Vagina (tissue), 2 donors: ENCODE results near the gene ACTN3. TPM values are rescaled to one million over a fixed set of nuclear protein-coding genes. Genes with fewer than 3 reads are reported as not detected.

ENCODE experiments used
- DNase-seq, 2 donors: peaks; one replicate each; pipeline ENCODE4 v3.0.0-alpha.2; 2017; ENCODE audit errors: extremely low spot score in 2 of 2
- H3K27ac ChIP-seq: fragments of 200-600 bp; sonication (generic); one replicate; pipeline ENCODE4 v1.5.1; 2019
- H3K27me3 ChIP-seq: fragments of 200-600 bp; sonication (generic); one replicate; pipeline ENCODE4 v1.5.1; 2019
- H3K36me3 ChIP-seq, 2 donors: fragments of 200-600 bp; sonication (generic); one replicate each; pipeline ENCODE4 v1.5.1; 2017 to 2019
- H3K4me1 ChIP-seq: fragments of 200-600 bp; sonication (generic); one replicate; pipeline ENCODE4 v1.5.1; 2019
- H3K4me3 ChIP-seq, 2 donors: fragments of 200-600 bp; sonication (generic); 1 replicate in 1 of 2; 2 replicates in 1 of 2; pipeline ENCODE4 v1.5.1; 2016 to 2019
- H3K9me3 ChIP-seq: fragments of 200-600 bp; sonication (generic); one replicate; pipeline ENCODE4 v1.5.1; 2019
- POLR2A ChIP-seq, 2 donors: fragments of 450-650 bp; IDR thresholded peaks; one replicate each; pipeline ENCODE4 v1.6.1; 2017; ENCODE audit warnings: antibody characterized with exemption in 2 of 2, mild to moderate bottlenecking in 2 of 2, moderate library complexity in 2 of 2
- POLR2AphosphoS5 ChIP-seq, 2 donors: sonication (generic); formaldehyde crosslinking; IDR thresholded peaks; one replicate each; pipeline ENCODE4 v1.9.0; 2017; ENCODE audit warnings: antibody characterized with exemption in 2 of 2, mild to moderate bottlenecking in 2 of 2, low read depth in 1 of 2; ENCODE audit not compliant: insufficient read depth in 1 of 2
- intact Hi-C: fragments of 100-400 bp; cut with DNase I; formaldehyde crosslinking; loops from one replicate; pipeline ENCODE4 v1.15.1; 2023
- total RNA-seq: library from RNA; depleted of rRNA; stranded (reverse); fragments of >200 nt; gene quantifications from one replicate; pipeline ENCODE4 v1.2.3, GENCODE V29; 2016
- TF ChIP-seq, protein P1 (sequence below), 3 experiments: fragments of 450-650 bp in 2 of 3; fragments of 200-600 bp in 1 of 3; sonication (generic) in 1 of 3; IDR thresholded peaks; one replicate each; pipeline ENCODE4 v1.5.1; 2017 to 2019; ENCODE audit warnings: antibody characterized with exemption in 3 of 3, mild to moderate bottlenecking in 2 of 3, moderate library complexity in 2 of 3

ACTN3 gene
- not detected for total RNA-seq

DNA sequence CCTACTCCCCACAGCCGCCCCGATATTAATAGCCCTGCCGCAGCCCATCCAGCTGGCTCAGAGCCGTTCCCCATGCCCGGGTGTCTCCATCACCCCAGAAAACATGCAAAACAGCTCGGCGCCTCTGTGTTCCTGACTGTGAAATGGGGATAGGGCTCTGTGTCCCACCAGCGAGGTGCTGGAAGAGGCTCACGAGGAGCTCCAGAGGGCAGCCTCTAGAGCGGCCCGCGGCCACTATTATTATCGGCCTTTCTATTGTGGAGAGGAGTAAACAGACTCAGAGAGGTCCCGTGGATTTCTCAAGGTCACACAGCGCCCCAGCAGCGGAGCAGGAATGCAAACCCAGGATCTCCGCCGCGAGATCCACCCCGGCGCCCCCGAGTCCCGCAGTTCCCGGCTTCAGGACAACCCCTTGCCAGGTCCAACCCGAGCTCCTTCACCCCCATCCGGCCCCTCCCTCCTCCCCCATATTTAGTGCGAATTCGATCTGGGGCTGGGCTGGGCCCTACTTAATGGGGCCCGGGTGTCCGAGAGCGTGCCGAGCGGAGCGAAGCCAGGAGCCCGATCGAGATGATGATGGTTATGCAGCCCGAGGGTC is at the start of gene ACTN3:
TSS of gene ACTN3 (plus strand) at position 536 of the 598 bp plus-strand sequence. CDS start at position 571, 35 bp downstream.
- intact Hi-C loops = no loop called here
- Histone ChIP-seq H3K27ac (peak within 1 kb of the TSS; percentile 57), H3K36me3 (peaks cover 0 to 5% of the 10 kb centered on the region in 2 donors), H3K4me1 (peaks cover 42% of the 10 kb centered on the region), H3K9me3 (no peaks in the 10 kb centered on the region), H3K4me3 (peak within 1 kb of the TSS; percentile 80 to 88), H3K27me3 (no peaks in the 10 kb centered on the region)
- no peak for DNase-seq
- TF ChIP-seq, protein P1, sequence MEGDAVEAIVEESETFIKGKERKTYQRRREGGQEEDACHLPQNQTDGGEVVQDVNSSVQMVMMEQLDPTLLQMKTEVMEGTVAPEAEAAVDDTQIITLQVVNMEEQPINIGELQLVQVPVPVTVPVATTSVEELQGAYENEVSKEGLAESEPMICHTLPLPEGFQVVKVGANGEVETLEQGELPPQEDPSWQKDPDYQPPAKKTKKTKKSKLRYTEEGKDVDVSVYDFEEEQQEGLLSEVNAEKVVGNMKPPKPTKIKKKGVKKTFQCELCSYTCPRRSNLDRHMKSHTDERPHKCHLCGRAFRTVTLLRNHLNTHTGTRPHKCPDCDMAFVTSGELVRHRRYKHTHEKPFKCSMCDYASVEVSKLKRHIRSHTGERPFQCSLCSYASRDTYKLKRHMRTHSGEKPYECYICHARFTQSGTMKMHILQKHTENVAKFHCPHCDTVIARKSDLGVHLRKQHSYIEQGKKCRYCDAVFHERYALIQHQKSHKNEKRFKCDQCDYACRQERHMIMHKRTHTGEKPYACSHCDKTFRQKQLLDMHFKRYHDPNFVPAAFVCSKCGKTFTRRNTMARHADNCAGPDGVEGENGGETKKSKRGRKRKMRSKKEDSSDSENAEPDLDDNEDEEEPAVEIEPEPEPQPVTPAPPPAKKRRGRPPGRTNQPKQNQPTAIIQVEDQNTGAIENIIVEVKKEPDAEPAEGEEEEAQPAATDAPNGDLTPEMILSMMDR (IDR thresholded peaks at IDR 0.05) = no peak
- TF ChIP-seq POLR2AphosphoS5 (IDR thresholded peaks at IDR 0.05; ENCODE audit: insufficient read depth in 1 of 2, low read depth in 1 of 2) = peak in 1 of 2 donors; percentile 10

DNA sequence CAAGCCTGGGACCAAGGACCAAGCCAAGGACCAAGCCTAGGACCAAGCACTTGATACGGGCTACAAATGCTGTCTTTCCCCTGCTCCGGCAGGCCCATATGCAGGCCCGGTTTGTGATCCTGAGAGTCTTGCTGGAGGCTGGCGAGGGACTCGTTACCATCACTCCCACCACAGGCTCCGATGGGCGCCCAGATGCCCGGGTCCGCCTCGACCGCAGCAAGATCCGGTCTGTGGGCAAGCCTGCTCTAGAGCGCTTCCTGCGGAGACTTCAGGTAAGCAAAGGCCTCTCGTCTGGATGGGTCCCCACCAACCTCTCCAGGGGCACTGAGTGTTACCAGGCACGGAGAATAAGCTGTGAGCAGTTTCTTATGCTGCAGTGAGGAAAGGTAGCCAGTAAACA is 49.5 kb upstream of the ACTN3 start:
- TF ChIP-seq POLR2AphosphoS5 (IDR thresholded peaks at IDR 0.05; ENCODE audit: insufficient read depth in 1 of 2, low read depth in 1 of 2) = no peak
- no peak for TF ChIP-seq POLR2A (IDR thresholded peaks at IDR 0.05)
- H3K36me3 ChIP-seq = peaks cover 0 to 34% of the 10 kb centered on the region in 2 donors
- no peak overlapping the region for H3K4me3 ChIP-seq
- H3K27me3 ChIP-seq = no peaks in the 10 kb centered on the region
- no peaks in the 10 kb centered on the region for H3K4me1 ChIP-seq
- intact Hi-C loops = no loop called here
- no peak for DNase-seq
- no peaks in the 10 kb centered on the region for H3K9me3 ChIP-seq
- no peak overlapping the region for H3K27ac ChIP-seq

DNA sequence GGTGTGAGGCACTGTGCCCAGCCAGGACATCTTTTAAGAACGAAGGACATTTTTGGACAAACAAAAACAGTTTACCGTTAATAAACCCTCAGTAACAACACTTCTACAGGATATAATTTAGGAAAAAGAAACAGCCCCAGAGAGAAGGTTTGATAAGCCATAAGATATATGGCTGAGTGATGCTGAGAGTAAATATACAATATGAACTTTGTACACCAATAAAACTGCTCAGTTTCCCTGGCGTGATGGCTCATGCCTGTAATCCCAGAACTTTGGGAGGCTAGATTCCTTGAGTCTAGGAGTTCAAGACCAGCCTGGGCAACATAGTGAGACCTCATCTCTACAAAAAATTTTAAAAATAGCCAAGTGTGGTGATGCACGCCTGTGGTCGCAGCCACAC is 48.2 kb upstream of the ACTN3 start:
- TF ChIP-seq POLR2AphosphoS5 (IDR thresholded peaks at IDR 0.05; ENCODE audit: insufficient read depth in 1 of 2, low read depth in 1 of 2) = no peak
- no peak for TF ChIP-seq POLR2A (IDR thresholded peaks at IDR 0.05)
- TF ChIP-seq, protein P1 (IDR thresholded peaks at IDR 0.05) = no peak
- Histone ChIP-seq H3K4me3 (no peak overlapping the region), H3K27me3 (no peaks in the 10 kb centered on the region), H3K9me3 (no peaks in the 10 kb centered on the region), H3K36me3 (peaks cover 0 to 25% of the 10 kb centered on the region in 2 donors), H3K4me1 (no peaks in the 10 kb centered on the region), H3K27ac (no peak overlapping the region)
- intact Hi-C loops = no loop called here
- no peak for DNase-seq

DNA sequence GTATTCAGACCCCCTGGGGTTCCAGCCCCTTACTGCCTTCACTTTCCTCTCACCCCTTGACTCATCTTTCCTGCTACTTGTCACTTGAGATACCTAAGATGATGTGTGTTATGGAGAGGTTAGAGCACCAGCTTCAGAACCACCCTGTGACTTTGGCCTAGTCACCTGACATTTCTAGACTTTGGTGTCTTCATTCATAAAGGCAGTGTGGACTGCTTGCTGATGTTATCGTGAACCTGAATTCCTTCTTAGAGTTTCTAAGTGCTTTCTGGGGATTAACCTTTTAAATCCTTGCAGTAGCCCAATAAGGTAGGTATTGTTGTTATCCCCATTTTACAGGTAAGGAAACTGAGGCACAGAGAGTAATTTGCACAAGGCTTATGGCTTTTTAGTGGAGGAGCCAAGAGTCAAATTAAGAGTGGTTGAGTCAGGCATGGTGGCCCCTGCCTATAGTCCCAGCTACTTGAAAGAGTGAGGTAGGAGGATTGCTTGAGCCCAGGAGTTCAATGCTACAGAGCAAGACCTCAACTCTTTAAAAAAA is 41.4 kb upstream of the ACTN3 start:
- DNase-seq = no peak
- H3K4me1 ChIP-seq = no peaks in the 10 kb centered on the region
- H3K4me3 ChIP-seq = no peak overlapping the region
- H3K36me3 ChIP-seq = peaks cover 0 to 13% of the 10 kb centered on the region in 2 donors
- H3K9me3 ChIP-seq = no peaks in the 10 kb centered on the region
- intact Hi-C loops = no loop called here
- TF ChIP-seq POLR2A (IDR thresholded peaks at IDR 0.05) (no peak), POLR2AphosphoS5 (IDR thresholded peaks at IDR 0.05; ENCODE audit: insufficient read depth in 1 of 2, low read depth in 1 of 2) (no peak)
- TF ChIP-seq, protein P1 (IDR thresholded peaks at IDR 0.05) = no peak
- H3K27me3 ChIP-seq = no peaks in the 10 kb centered on the region
- no peak overlapping the region for H3K27ac ChIP-seq

DNA sequence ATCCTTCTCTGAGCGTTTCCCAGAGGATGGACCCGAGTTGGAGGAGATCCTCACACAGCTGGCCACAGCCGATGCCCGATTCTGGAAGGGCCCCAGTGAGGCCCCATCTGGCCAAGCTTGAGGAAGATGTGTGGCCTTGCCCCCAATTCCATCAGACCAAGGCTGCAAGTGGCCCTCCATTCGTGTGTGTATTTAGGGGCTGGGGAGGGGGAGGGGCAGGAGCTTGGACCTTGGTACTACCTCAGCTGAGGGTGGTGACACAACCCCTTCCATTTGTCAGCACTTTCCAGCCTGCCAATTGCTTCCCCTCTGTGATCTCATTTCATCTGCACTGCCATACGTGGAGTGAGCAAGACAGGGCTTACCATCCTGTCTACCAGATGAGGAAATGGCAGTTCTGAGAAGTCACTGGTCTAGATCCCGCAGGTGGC is 37.6 kb upstream of the ACTN3 start:
- DNase-seq = no peak
- Histone ChIP-seq H3K36me3 (peaks cover 0 to 8% of the 10 kb centered on the region in 2 donors), H3K27me3 (no peaks in the 10 kb centered on the region), H3K4me1 (peaks cover 11% of the 10 kb centered on the region), H3K4me3 (no peak overlapping the region), H3K27ac (no peak overlapping the region), H3K9me3 (no peaks in the 10 kb centered on the region)
- intact Hi-C loops = no loop called here
- TF ChIP-seq POLR2AphosphoS5 (IDR thresholded peaks at IDR 0.05; ENCODE audit: insufficient read depth in 1 of 2, low read depth in 1 of 2) (no peak), POLR2A (IDR thresholded peaks at IDR 0.05) (no peak)
- TF ChIP-seq, protein P1 (IDR thresholded peaks at IDR 0.05) = no peak
